HepG2 (cell line): Measurements from ENCODE around the gene LRRN2. TPM values are rescaled to one million over a fixed set of nuclear protein-coding genes. Genes with fewer than 3 reads are reported as not detected.

Experiments
- ATAC-seq: fragments of 200-7000 bp; cut with Tn5 transposase; 3 replicates; pipeline ENCODE4 v1.9.1; 2020; ENCODE audit warnings: mild to moderate bottlenecking, moderate library complexity
- BruUV-seq: library from RNA; stranded (reverse); fragments of 400-500 nt; replicated peaks from 2 replicates; lab custom pipeline; 2021; lab: Mats Ljungman, UMichigan
- CTCF ChIA-PET: fragments of 300-600 bp; formaldehyde crosslinking; extraction: SDS; loops from one replicate; lab custom pipeline; 2021; ENCODE audit warnings: low total read pairs, inconsistent platforms, low intra/inter-chr PET ratio; lab: Yijun Ruan, JAX
- POLR2A ChIA-PET: fragments of 350-600 bp; sonication (Branson Sonifier 250); formaldehyde crosslinking; loops from one replicate; lab custom pipeline; 2020; ENCODE audit warnings: antibody characterized with exemption, inconsistent platforms; lab: Yijun Ruan, JAX
- DNase-seq: peaks from one replicate; pipeline ENCODE4 v3.0.0-alpha.2; 2015; ENCODE audit warnings: low spot score
- FAIRE-seq: peaks from 3 replicates; lab custom pipeline; 2011; peaks lifted over from hg19 to GRCh38; lab: Jason Lieb, UNC
- H2AFZ ChIP-seq: one replicate; pipeline ENCODE4 v1.6.1; 2011; ENCODE audit warnings: low read length, inconsistent platforms
- H3K27ac ChIP-seq: fragments of 300-600 bp; 3 replicates; pipeline ENCODE4 v1.8.0; 2011; ENCODE audit warnings: mixed run types, mild to moderate bottlenecking, mixed read lengths, low read length, inconsistent platforms; ENCODE audit not compliant: insufficient read depth; ENCODE audit errors: extremely low read length
- H3K27me3 ChIP-seq, 2 experiments: fragments of 200-600 bp in 1 of 2; 2 replicates in 1 of 2; 3 replicates in 1 of 2; pipeline versions ENCODE4 v1.6.0 to v1.8.0; 2011; ENCODE audit warnings: low read length in 2 of 2, mild to moderate bottlenecking in 2 of 2, moderate library complexity in 2 of 2, inconsistent platforms in 1 of 2; ENCODE audit not compliant: insufficient read depth in 2 of 2, control insufficient read depth in 1 of 2
- H3K36me3 ChIP-seq, 2 experiments: fragments of 200-600 bp in 1 of 2; replicated peaks in 1 of 2; 2 replicates in 1 of 2; 3 replicates in 1 of 2; pipeline versions ENCODE4 v1.5.1 to v1.8.0; 2011; ENCODE audit warnings: low read length in 2 of 2, inconsistent platforms in 1 of 2; ENCODE audit not compliant: insufficient read depth in 2 of 2, control insufficient read depth in 1 of 2
- H3K4me1 ChIP-seq: 2 replicates; pipeline ENCODE4 v1.5.1; 2012; ENCODE audit warnings: low read length, inconsistent platforms; ENCODE audit not compliant: insufficient read depth
- H3K4me2 ChIP-seq: 2 replicates; pipeline ENCODE4 v1.6.0; 2011; ENCODE audit warnings: low read depth, low read length, inconsistent platforms
- H3K4me3 ChIP-seq, 3 experiments: fragments of 200-600 bp in 1 of 3; sonication (generic), shearing (Covaris generic) in 1 of 3; replicated peaks in 1 of 3; 2 replicates each; pipeline ENCODE4 v1.5.1; 2011 to 2016; ENCODE audit warnings: low read length in 3 of 3, inconsistent platforms in 2 of 3, low read depth in 2 of 3, mild to moderate bottlenecking in 2 of 3, control low read depth in 1 of 3, mixed read lengths in 1 of 3; ENCODE audit not compliant: insufficient read depth in 1 of 3
- H3K79me2 ChIP-seq: one replicate; pipeline ENCODE4 v1.6.1; 2011; ENCODE audit warnings: low read length, inconsistent platforms; ENCODE audit not compliant: insufficient read depth
- H3K9ac ChIP-seq: 2 replicates; pipeline ENCODE4 v1.6.0; 2011; ENCODE audit warnings: mild to moderate bottlenecking, low read depth, low read length, inconsistent platforms; ENCODE audit not compliant: insufficient read depth
- H3K9me3 ChIP-seq: 2 replicates; pipeline ENCODE4 v1.5.1; 2012; ENCODE audit warnings: mild to moderate bottlenecking, low read length
- H4K20me1 ChIP-seq: 2 replicates; pipeline ENCODE4 v1.6.0; 2011; ENCODE audit warnings: inconsistent platforms, mild to moderate bottlenecking, low read length, moderate library complexity; ENCODE audit not compliant: insufficient read depth
- CSRNP1 ChIP-seq: sonication (generic); formaldehyde crosslinking; IDR thresholded peaks from 2 replicates; pipeline ENCODE4 v1.8.1; 2023; ENCODE audit warnings: mild to moderate bottlenecking, missing genetic modification reagents
- ELF1 ChIP-seq: sonication (generic); formaldehyde crosslinking; IDR thresholded peaks from 2 replicates; pipeline ENCODE4 v1.4.0; 2020; ENCODE audit warnings: missing genetic modification reagents
- IRX3 ChIP-seq: sonication (generic); formaldehyde crosslinking; IDR thresholded peaks from 2 replicates; pipeline ENCODE4 v1.8.1; 2023; ENCODE audit warnings: mild to moderate bottlenecking, low read depth, missing genetic modification reagents, borderline replicate concordance
- MBD4 ChIP-seq: IDR thresholded peaks from 2 replicates; pipeline ENCODE4 v1.6.1; 2012; ENCODE audit warnings: low read length, inconsistent platforms, borderline replicate concordance
- MBNL3 ChIP-seq: fragments of 250-450 bp; sonication (Bioruptor Pico); conservative IDR thresholded peaks from 2 replicates; pipeline ENCODE4 v1.8.0; 2022; ENCODE audit warnings: mild to moderate bottlenecking, inconsistent platforms
- ZBTB46 ChIP-seq: sonication (generic); formaldehyde crosslinking; IDR thresholded peaks from 2 replicates; pipeline ENCODE4 v1.4.0; 2020; ENCODE audit warnings: mild to moderate bottlenecking, missing genetic modification reagents, borderline replicate concordance
- ZKSCAN5 ChIP-seq: sonication (generic); formaldehyde crosslinking; IDR thresholded peaks from 2 replicates; pipeline ENCODE4 v1.5.1; 2020; ENCODE audit warnings: mild to moderate bottlenecking, missing genetic modification reagents
- ZNF318 ChIP-seq: sonication (generic); formaldehyde crosslinking; IDR thresholded peaks from 2 replicates; pipeline ENCODE4 v1.4.0; 2020; ENCODE audit warnings: mild to moderate bottlenecking, missing genetic modification reagents
- ZNF501 ChIP-seq: sonication (generic); formaldehyde crosslinking; IDR thresholded peaks from 2 replicates; pipeline ENCODE4 v1.5.1; 2020; ENCODE audit warnings: mild to moderate bottlenecking, moderate library complexity, missing genetic modification reagents
- ZNF784 ChIP-seq: sonication (generic); formaldehyde crosslinking; IDR thresholded peaks from 2 replicates; pipeline ENCODE4 v1.5.1; 2020; ENCODE audit warnings: missing genetic modification reagents, mild to moderate bottlenecking, borderline replicate concordance
- ZSCAN25 ChIP-seq: sonication (generic); formaldehyde crosslinking; IDR thresholded peaks from 2 replicates; pipeline ENCODE4 v1.8.0; 2022; ENCODE audit warnings: mild to moderate bottlenecking, missing genetic modification reagents
- WGBS: methylation state at CpG from one replicate; pipeline ENCODE4 v1.1.6; 2017; ENCODE audit warnings: low lambda C conversion rate; 5-methylcytosine and 5-hydroxymethylcytosine counted together
- in situ Hi-C: cut with HindIII; loops from 2 replicates; pipeline ENCODE4 v1.10.0; 2017; ENCODE audit warnings: low pct_unique_long_range_greater_than_20kb; ENCODE audit not compliant: extremely low pct_ligation_motif_present
- intact Hi-C: fragments of 100-400 bp; cut with micrococcal nuclease; formaldehyde crosslinking; loops from one replicate; pipeline ENCODE4 v1.10.0; 2022; ENCODE audit not compliant: unreplicated experiment
- polyA plus RNA-seq, 8 experiments: library from polyadenylated mRNA; depleted of rRNA in 3 of 8; stranded (reverse) in 7 of 8; unstranded in 1 of 8; fragments of >200 nt; fragmentation: Illumina TruSeq in 4 of 8; extraction: Trizol in 4 of 8; gene quantifications; 2 replicates each; pipeline versions ENCODE4 v1.2.1 to v1.2.3, GENCODE V29; 2011 to 2016; ENCODE audit warnings: low read depth in 4 of 8, missing spikeins in 1 of 8, mixed read lengths in 1 of 8; ENCODE audit not compliant: insufficient read depth in 1 of 8
- total RNA-seq, 5 experiments: library from RNA; depleted of rRNA; stranded (reverse); fragments of >200 nt; fragmentation: Illumina TruSeq; extraction: Trizol; gene quantifications; 2 replicates each; pipeline ENCODE4 v1.2.3, GENCODE V29; 2016; ENCODE audit warnings: low read depth in 1 of 5

The LRRN2 gene
- total and polyA plus RNA-seq, 2 of the 13 experiments (the other 11 are each of a cell fraction or from before 2014, with no cell fraction given), result not detected

- WGBS, result 76% methylated on average over 3 of the region's 3 CpGs
- no peaks in the 10 kb centered on the region for H4K20me1 ChIP-seq
- intact Hi-C loops, result no loop called here
- DNase-seq (no peak), FAIRE-seq (no peak), ATAC-seq (no peak)
- no peaks in the 10 kb centered on the region for H3K27me3 ChIP-seq
- ChIA-PET CTCF (no interaction called here), POLR2A (no interaction called here)
- no peaks in the 10 kb centered on the region for H3K9me3 ChIP-seq
- BruUV-seq, result no TSS peak
- H3K4me3 ChIP-seq, result no peak overlapping the region
- no peak overlapping the region for H2AFZ ChIP-seq
- no peak overlapping the region for H3K4me2 ChIP-seq
- no peaks in the 10 kb centered on the region for H3K4me1 ChIP-seq
- H3K27ac ChIP-seq, result no peak overlapping the region
- H3K79me2 ChIP-seq, result no peaks in the 10 kb centered on the region
- H3K36me3 ChIP-seq, result no peaks in the 10 kb centered on the region
- in situ Hi-C loops, result no loop called here
- H3K9ac ChIP-seq, result no peak overlapping the region
- TF ChIP-seq ZKSCAN5 (CRISPR knock-in tag), result no peak
- TF ChIP-seq ZSCAN25 (CRISPR knock-in tag), result no peak
- TF ChIP-seq MBD4, result no peak
- no peak for TF ChIP-seq ZBTB46
- no peak for TF ChIP-seq MBNL3 (CRISPR knock-in tag)
- TF ChIP-seq CSRNP1 (CRISPR knock-in tag), result no peak
- TF ChIP-seq ZNF784 (CRISPR knock-in tag), result no peak
- no peak for TF ChIP-seq ELF1 (CRISPR knock-in tag)
- TF ChIP-seq ZNF318 (CRISPR knock-in tag), result no peak
- no peak for TF ChIP-seq IRX3 (CRISPR knock-in tag)
- no peak for TF ChIP-seq ZNF501 (CRISPR knock-in tag)
Measured at GRCh38 chr1:204574865-204575163, 110.7 kb downstream of the LRRN2 start.
